H1 (cell line): Measurements from ENCODE around the gene HS6ST2.

Experiments used
- CHD1 ChIP-seq: IDR thresholded peaks from 2 replicates; pipeline ENCODE4 v1.6.1; 2012; ENCODE audit warnings: low read depth, low read length, improper control_type of control experiment
- CTCF ChIP-seq, 3 experiments: IDR thresholded peaks; 1 replicate in 2 of 3; 2 replicates in 1 of 3; pipeline versions ENCODE4 v1.5.1 to v1.6.1; 2011; ENCODE audit warnings: low read length in 3 of 3, mild to moderate bottlenecking in 3 of 3, inconsistent platforms in 2 of 3, low read depth in 1 of 3, moderate library complexity in 1 of 3; ENCODE audit not compliant: insufficient read depth in 1 of 3; ENCODE audit errors: control extremely low read depth in 1 of 3
- GTF2F1 ChIP-seq: IDR thresholded peaks from 2 replicates; pipeline ENCODE4 v1.6.1; 2012; ENCODE audit warnings: low read depth, low read length, improper control_type of control experiment, borderline replicate concordance
- MAFK ChIP-seq: IDR thresholded peaks from 2 replicates; pipeline ENCODE4 v1.6.1; 2012; ENCODE audit warnings: low read depth, mild to moderate bottlenecking, improper control_type of control experiment, low read length
- SUZ12 ChIP-seq: fragments of 200-600 bp; sonication (generic); IDR thresholded peaks from 2 replicates; pipeline ENCODE4 v1.6.1; 2012; ENCODE audit warnings: mild to moderate bottlenecking, inconsistent platforms, low read length, moderate library complexity, mixed read lengths
- TAF1 ChIP-seq: IDR thresholded peaks from 2 replicates; pipeline ENCODE4 v1.6.1; 2011; ENCODE audit warnings: mild to moderate bottlenecking, low read depth, low read length

DNA sequence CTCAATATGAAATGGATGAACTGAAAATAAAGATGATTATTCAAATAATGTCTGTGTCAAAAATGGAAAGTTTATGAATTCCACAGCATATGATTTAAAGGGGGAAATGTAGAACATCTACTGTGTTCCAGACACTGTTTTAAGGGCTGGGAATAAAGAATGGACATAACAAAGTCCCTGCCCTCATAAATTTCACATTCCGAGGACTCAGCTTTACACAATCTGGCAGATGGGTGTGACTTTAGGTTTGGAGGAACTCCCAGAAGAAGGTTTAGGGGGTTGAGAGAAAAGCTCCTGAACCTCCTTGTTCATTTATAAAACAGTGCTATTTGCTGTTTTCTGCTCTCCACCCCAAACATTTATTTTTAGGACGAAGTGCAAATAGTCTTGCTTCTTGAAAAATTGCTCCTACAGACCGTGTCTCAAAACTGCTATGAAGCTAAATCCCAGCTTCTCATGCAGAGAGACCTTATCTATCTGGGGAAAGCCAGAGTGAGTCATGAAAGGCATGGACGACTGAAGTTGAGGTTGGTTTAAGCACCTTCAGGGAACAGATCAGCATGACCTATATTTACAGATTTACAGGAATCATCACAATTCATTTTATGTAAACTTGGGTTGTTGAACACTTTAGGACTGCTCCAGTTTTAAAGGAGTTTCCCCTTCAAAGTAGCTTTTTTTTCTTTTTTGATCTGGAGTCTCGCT lies 184.3 kb downstream of the HS6ST2 start:
- TF ChIP-seq CTCF (IDR thresholded peaks at IDR 0.05; ENCODE audit: control extremely low read depth in 1 of 3, insufficient read depth in 1 of 3, low read depth in 1 of 3, low read length in 3 of 3) (no peak), MAFK (no peak), TAF1 (no peak), CHD1 (no peak), SUZ12 (no peak), GTF2F1 (no peak)
